Vagina (tissue), 2 donors: ENCODE results near the gene SPECC1. TPM values are rescaled to one million over a fixed set of nuclear protein-coding genes. Genes with fewer than 3 reads are reported as not detected.
"Not testable (repeated sequence)": the region's sequence is repeated elsewhere in the genome, so short reads cannot be mapped to it uniquely, and the experiment has no call there.

Experiments used
- DNase-seq, 2 donors: peaks; one replicate each; pipeline ENCODE4 v3.0.0-alpha.2; 2017; ENCODE audit errors: extremely low spot score in 2 of 2
- H3K27ac ChIP-seq: fragments of 200-600 bp; sonication (generic); one replicate; pipeline ENCODE4 v1.5.1; 2019
- H3K27me3 ChIP-seq: fragments of 200-600 bp; sonication (generic); one replicate; pipeline ENCODE4 v1.5.1; 2019
- H3K36me3 ChIP-seq, 2 donors: fragments of 200-600 bp; sonication (generic); one replicate each; pipeline ENCODE4 v1.5.1; 2017 to 2019
- H3K4me1 ChIP-seq: fragments of 200-600 bp; sonication (generic); one replicate; pipeline ENCODE4 v1.5.1; 2019
- H3K4me3 ChIP-seq, 2 donors: fragments of 200-600 bp; sonication (generic); 1 replicate in 1 of 2; 2 replicates in 1 of 2; pipeline ENCODE4 v1.5.1; 2016 to 2019
- H3K9me3 ChIP-seq: fragments of 200-600 bp; sonication (generic); one replicate; pipeline ENCODE4 v1.5.1; 2019
- CTCF ChIP-seq, 3 experiments: fragments of 450-650 bp in 2 of 3; fragments of 200-600 bp in 1 of 3; sonication (generic) in 1 of 3; IDR thresholded peaks; one replicate each; pipeline ENCODE4 v1.5.1; 2017 to 2019; ENCODE audit warnings: antibody characterized with exemption in 3 of 3, mild to moderate bottlenecking in 2 of 3, moderate library complexity in 2 of 3
- POLR2A ChIP-seq, 2 donors: fragments of 450-650 bp; IDR thresholded peaks; one replicate each; pipeline ENCODE4 v1.6.1; 2017; ENCODE audit warnings: antibody characterized with exemption in 2 of 2, mild to moderate bottlenecking in 2 of 2, moderate library complexity in 2 of 2
- POLR2AphosphoS5 ChIP-seq, 2 donors: sonication (generic); formaldehyde crosslinking; IDR thresholded peaks; one replicate each; pipeline ENCODE4 v1.9.0; 2017; ENCODE audit warnings: antibody characterized with exemption in 2 of 2, mild to moderate bottlenecking in 2 of 2, low read depth in 1 of 2; ENCODE audit not compliant: insufficient read depth in 1 of 2
- intact Hi-C: fragments of 100-400 bp; cut with DNase I; formaldehyde crosslinking; loops from one replicate; pipeline ENCODE4 v1.15.1; 2023
- total RNA-seq: library from RNA; depleted of rRNA; stranded (reverse); fragments of >200 nt; gene quantifications from one replicate; pipeline ENCODE4 v1.2.3, GENCODE V29; 2016

Gene SPECC1
- total RNA-seq: 25.3 TPM

GRCh38 chr17:20009302-20010098 lies at the start of gene SPECC1:
SPECC1 (plus strand) TSS chr17:20009359; CDS start chr17:20096652, 87,293 bp downstream.
- Histone ChIP-seq H3K4me3 (peak within 1 kb of the TSS; percentile 72 to 83), H3K27me3 (no peaks in the 10 kb centered on the region), H3K27ac (peak within 1 kb of the TSS; percentile 74), H3K4me1 (peaks cover 11% of the 10 kb centered on the region), H3K36me3 (no peaks in the 10 kb centered on the region), H3K9me3 (no peaks in the 10 kb centered on the region)
- peak in 1 of 2 donors; percentile 52 for DNase-seq
- intact Hi-C loops: no loop called here
- TF ChIP-seq CTCF (IDR thresholded peaks at IDR 0.05) (peak; percentile 75 to 96 (median 86)), POLR2AphosphoS5 (IDR thresholded peaks at IDR 0.05; ENCODE audit: insufficient read depth in 1 of 2, low read depth in 1 of 2) (peak in 1 of 2 donors; percentile 34), POLR2A (IDR thresholded peaks at IDR 0.05) (no peak)

- H3K4me1 ChIP-seq, H3K9me3 ChIP-seq, H3K27me3 ChIP-seq, intact Hi-C loops, DNase-seq, H3K27ac ChIP-seq, H3K4me3 ChIP-seq: not testable (repeated sequence)
- peaks cover 0 to 40% of the 10 kb centered on the region in 2 donors for H3K36me3 ChIP-seq
Measured at GRCh38 chr17:19962954-19963353, 46.2 kb upstream of the SPECC1 start.

DNA sequence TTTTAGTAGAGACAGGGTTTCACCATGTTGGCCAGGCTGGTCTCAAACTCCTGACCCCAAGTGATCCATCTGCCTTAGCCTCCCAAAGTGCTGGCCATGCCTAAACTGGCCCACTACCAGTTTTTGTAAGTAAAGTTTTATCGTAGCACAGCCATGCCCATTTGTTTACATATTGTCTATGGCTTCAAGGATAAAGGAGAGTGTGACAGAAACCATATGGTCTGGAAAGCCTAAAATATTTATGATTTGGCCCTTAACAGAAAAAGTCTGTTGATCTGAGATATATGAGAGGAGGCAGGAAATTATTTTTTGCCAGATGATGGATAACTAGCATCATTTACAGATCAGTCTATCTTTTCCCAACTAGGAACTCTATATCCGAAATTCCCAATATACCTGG lies 36.0 kb upstream of the SPECC1 start:
- Histone ChIP-seq H3K27me3 (no peaks in the 10 kb centered on the region), H3K9me3 (no peaks in the 10 kb centered on the region), H3K4me3 (no peak overlapping the region), H3K27ac (no peak overlapping the region), H3K36me3 (peaks cover 0 to 7% of the 10 kb centered on the region in 2 donors), H3K4me1 (peaks cover 23% of the 10 kb centered on the region)
- TF ChIP-seq POLR2AphosphoS5 (IDR thresholded peaks at IDR 0.05; ENCODE audit: insufficient read depth in 1 of 2, low read depth in 1 of 2): no peak
- TF ChIP-seq CTCF (IDR thresholded peaks at IDR 0.05): no peak
- no peak for TF ChIP-seq POLR2A (IDR thresholded peaks at IDR 0.05)
- no peak for DNase-seq
- intact Hi-C loops: no loop called here

- Histone ChIP-seq H3K4me1 (peaks cover 36% of the 10 kb centered on the region), H3K4me3 (no peak overlapping the region), H3K27ac (no peak overlapping the region), H3K36me3 (no peaks in the 10 kb centered on the region), H3K27me3 (no peaks in the 10 kb centered on the region), H3K9me3 (no peaks in the 10 kb centered on the region)
- intact Hi-C loops: no loop called here
- DNase-seq: no peak
- TF ChIP-seq POLR2A (IDR thresholded peaks at IDR 0.05): no peak
- TF ChIP-seq CTCF (IDR thresholded peaks at IDR 0.05): no peak
- TF ChIP-seq POLR2AphosphoS5 (IDR thresholded peaks at IDR 0.05; ENCODE audit: insufficient read depth in 1 of 2, low read depth in 1 of 2): no peak
Measured at GRCh38 chr17:19975601-19976000, 33.6 kb upstream of the SPECC1 start.

- Histone ChIP-seq H3K4me3 (peak within 1 kb of the TSS; percentile 99 to 100), H3K4me1 (peaks cover 36% of the 10 kb centered on the region), H3K27ac (peak within 1 kb of the TSS; percentile 96), H3K36me3 (no peaks in the 10 kb centered on the region), H3K9me3 (no peaks in the 10 kb centered on the region), H3K27me3 (no peaks in the 10 kb centered on the region)
- DNase-seq: peak in 1 of 2 donors; percentile 91
- intact Hi-C loops: no loop called here
- no peak for TF ChIP-seq POLR2A (IDR thresholded peaks at IDR 0.05)
- TF ChIP-seq POLR2AphosphoS5 (IDR thresholded peaks at IDR 0.05; ENCODE audit: insufficient read depth in 1 of 2, low read depth in 1 of 2): peak; percentile 86 to 89
- TF ChIP-seq CTCF (IDR thresholded peaks at IDR 0.05): peak in 1 of 3 experiments; percentile 26
Measured at GRCh38 chr17:19977293-19978208, 31.6 kb upstream of the SPECC1 start, which contains the start of gene AKAP10. AKAP10 (minus strand) TSS chr17:19977828; CDS start chr17:19977679, 149 bp downstream.
